UCSD-AML1 (cell line): ENCODE measurements around the gene LINC00237.

Experiments used
- DNase-seq: peaks from one replicate; lab custom pipeline; 2025; ENCODE audit not compliant: unreplicated experiment; lab: John Stamatoyannopoulos, UW

The LINC00237 gene

GRCh38 chr20:21106171-21107017, at the start of gene LINC00237:
Gene LINC00237 (minus strand): TSS chr20:21106358.
- no peak for DNase-seq

- DNase-seq, result no peak
Observed at GRCh38 chr20:21155268-21155667, 49.1 kb upstream of the LINC00237 start.

- no peak for DNase-seq
Observed at GRCh38 chr20:21154692-21155091, 48.5 kb upstream of the LINC00237 start.

GRCh38 chr20:21151791-21152190, 45.6 kb upstream of the LINC00237 start:
- DNase-seq, result no peak

GRCh38 chr20:21149344-21149743, 43.2 kb upstream of the LINC00237 start:
- no peak for DNase-seq

- no peak for DNase-seq
Observed at GRCh38 chr20:21147593-21147992, 41.4 kb upstream of the LINC00237 start.

GRCh38 chr20:21146215-21146614, 40.1 kb upstream of the LINC00237 start:
- DNase-seq, result no peak

- DNase-seq, result no peak
Observed at GRCh38 chr20:21145424-21145823, 39.3 kb upstream of the LINC00237 start.

GRCh38 chr20:21143194-21143890, 37.2 kb upstream of the LINC00237 start:
- DNase-seq, result no peak

- DNase-seq, result no peak
Observed at GRCh38 chr20:21141825-21142224, 35.7 kb upstream of the LINC00237 start.

- no peak for DNase-seq
Observed at GRCh38 chr20:21139881-21140566, 33.9 kb upstream of the LINC00237 start.

- no peak for DNase-seq
Observed at GRCh38 chr20:21137078-21137477, 30.9 kb upstream of the LINC00237 start.

GRCh38 chr20:21136015-21136732, 30.0 kb upstream of the LINC00237 start:
- no peak for DNase-seq

GRCh38 chr20:21134883-21135493, 28.8 kb upstream of the LINC00237 start:
- DNase-seq, result no peak

- no peak for DNase-seq
Observed at GRCh38 chr20:21133917-21134622, 27.9 kb upstream of the LINC00237 start.

- DNase-seq, result no peak
Observed at GRCh38 chr20:21133404-21133803, 27.2 kb upstream of the LINC00237 start.

- no peak for DNase-seq
Observed at GRCh38 chr20:21129861-21130260, 23.7 kb upstream of the LINC00237 start.

- no peak for DNase-seq
Observed at GRCh38 chr20:21127201-21127981, 21.2 kb upstream of the LINC00237 start.

- no peak for DNase-seq
Observed at GRCh38 chr20:21126581-21126870, 20.4 kb upstream of the LINC00237 start.
